ENCODE measurements around the gene GFRA1. TPM values are rescaled to one million over a fixed set of nuclear protein-coding genes. Genes with fewer than 3 reads are reported as not detected.

Gene GFRA1
- polyA plus RNA-seq, 1 of the 3 experiments (the other 2 are of a cell fraction) = 1.6 TPM

DNA sequence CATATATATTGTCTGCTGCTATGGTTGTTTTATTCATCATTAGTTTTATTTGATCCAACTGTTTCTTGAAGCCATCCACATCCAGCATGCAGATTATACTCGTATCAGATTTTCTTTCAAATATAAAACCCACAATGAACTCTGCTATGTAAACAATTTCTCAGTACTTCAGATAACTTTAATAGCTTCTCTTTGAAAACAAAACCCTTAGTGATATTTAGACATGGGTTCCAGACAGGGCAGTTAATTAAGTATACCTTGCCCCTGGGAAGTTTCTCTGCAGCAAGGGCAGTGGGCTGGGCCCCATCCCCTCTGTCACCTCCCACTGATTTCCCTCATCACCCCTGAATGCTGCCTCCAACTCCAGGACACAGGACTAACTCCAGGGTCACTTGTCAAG is 104.3 kb downstream of the GFRA1 start:
- no peak overlapping the region for H3K4me3 ChIP-seq (ENCODE audit: low read depth in 2 of 2, low read length in 1 of 2)
- 28% methylated on average over 1 of the region's 1 CpG for WGBS (ENCODE audit: low lambda C conversion rate)
- TF ChIP-seq FOSL2 (IDR thresholded peaks at IDR 0.05; ENCODE audit: borderline replicate concordance, low read depth) (no peak), GABPA (IDR thresholded peaks at IDR 0.05; ENCODE audit: low read depth) (no peak), TAF1 (IDR thresholded peaks at IDR 0.05; ENCODE audit: borderline replicate concordance, low read depth, low read length) (no peak), MXI1 (IDR thresholded peaks at IDR 0.05; ENCODE audit: low read depth, low read length) (no peak), GATA2 (CRISPR knock-in tag; IDR thresholded peaks at IDR 0.05) (no peak)
- TF ChIP-seq, protein P1, sequence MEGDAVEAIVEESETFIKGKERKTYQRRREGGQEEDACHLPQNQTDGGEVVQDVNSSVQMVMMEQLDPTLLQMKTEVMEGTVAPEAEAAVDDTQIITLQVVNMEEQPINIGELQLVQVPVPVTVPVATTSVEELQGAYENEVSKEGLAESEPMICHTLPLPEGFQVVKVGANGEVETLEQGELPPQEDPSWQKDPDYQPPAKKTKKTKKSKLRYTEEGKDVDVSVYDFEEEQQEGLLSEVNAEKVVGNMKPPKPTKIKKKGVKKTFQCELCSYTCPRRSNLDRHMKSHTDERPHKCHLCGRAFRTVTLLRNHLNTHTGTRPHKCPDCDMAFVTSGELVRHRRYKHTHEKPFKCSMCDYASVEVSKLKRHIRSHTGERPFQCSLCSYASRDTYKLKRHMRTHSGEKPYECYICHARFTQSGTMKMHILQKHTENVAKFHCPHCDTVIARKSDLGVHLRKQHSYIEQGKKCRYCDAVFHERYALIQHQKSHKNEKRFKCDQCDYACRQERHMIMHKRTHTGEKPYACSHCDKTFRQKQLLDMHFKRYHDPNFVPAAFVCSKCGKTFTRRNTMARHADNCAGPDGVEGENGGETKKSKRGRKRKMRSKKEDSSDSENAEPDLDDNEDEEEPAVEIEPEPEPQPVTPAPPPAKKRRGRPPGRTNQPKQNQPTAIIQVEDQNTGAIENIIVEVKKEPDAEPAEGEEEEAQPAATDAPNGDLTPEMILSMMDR (IDR thresholded peaks at IDR 0.05) = no peak
- TF ChIP-seq, protein P2, sequence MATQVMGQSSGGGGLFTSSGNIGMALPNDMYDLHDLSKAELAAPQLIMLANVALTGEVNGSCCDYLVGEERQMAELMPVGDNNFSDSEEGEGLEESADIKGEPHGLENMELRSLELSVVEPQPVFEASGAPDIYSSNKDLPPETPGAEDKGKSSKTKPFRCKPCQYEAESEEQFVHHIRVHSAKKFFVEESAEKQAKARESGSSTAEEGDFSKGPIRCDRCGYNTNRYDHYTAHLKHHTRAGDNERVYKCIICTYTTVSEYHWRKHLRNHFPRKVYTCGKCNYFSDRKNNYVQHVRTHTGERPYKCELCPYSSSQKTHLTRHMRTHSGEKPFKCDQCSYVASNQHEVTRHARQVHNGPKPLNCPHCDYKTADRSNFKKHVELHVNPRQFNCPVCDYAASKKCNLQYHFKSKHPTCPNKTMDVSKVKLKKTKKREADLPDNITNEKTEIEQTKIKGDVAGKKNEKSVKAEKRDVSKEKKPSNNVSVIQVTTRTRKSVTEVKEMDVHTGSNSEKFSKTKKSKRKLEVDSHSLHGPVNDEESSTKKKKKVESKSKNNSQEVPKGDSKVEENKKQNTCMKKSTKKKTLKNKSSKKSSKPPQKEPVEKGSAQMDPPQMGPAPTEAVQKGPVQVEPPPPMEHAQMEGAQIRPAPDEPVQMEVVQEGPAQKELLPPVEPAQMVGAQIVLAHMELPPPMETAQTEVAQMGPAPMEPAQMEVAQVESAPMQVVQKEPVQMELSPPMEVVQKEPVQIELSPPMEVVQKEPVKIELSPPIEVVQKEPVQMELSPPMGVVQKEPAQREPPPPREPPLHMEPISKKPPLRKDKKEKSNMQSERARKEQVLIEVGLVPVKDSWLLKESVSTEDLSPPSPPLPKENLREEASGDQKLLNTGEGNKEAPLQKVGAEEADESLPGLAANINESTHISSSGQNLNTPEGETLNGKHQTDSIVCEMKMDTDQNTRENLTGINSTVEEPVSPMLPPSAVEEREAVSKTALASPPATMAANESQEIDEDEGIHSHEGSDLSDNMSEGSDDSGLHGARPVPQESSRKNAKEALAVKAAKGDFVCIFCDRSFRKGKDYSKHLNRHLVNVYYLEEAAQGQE (IDR thresholded peaks at IDR 0.05; ENCODE audit: low read depth, low read length) = no peak
- TF ChIP-seq, protein P3, sequence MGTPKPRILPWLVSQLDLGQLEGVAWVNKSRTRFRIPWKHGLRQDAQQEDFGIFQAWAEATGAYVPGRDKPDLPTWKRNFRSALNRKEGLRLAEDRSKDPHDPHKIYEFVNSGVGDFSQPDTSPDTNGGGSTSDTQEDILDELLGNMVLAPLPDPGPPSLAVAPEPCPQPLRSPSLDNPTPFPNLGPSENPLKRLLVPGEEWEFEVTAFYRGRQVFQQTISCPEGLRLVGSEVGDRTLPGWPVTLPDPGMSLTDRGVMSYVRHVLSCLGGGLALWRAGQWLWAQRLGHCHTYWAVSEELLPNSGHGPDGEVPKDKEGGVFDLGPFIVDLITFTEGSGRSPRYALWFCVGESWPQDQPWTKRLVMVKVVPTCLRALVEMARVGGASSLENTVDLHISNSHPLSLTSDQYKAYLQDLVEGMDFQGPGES (IDR thresholded peaks at IDR 0.05; ENCODE audit: low read depth, low read length) = no peak
- H3K27ac ChIP-seq (ENCODE audit: low read depth in 2 of 2, low read length in 1 of 2) = no peak overlapping the region
- H4K20me1 ChIP-seq (ENCODE audit: insufficient read depth) = no peaks in the 10 kb centered on the region
- no peaks in the 10 kb centered on the region for H3K27me3 ChIP-seq (ENCODE audit: insufficient read depth)
- no peaks in the 10 kb centered on the region for H3F3A ChIP-seq (replicated peaks; ENCODE audit: insufficient read depth)
- DNase-seq = no peak
- no peaks in the 10 kb centered on the region for H3K79me2 ChIP-seq (ENCODE audit: insufficient read depth)
- no peak overlapping the region for H3K4me2 ChIP-seq
- no peaks in the 10 kb centered on the region; a peak in 1 of 4 replicates for H3K4me1 ChIP-seq (ENCODE audit: control insufficient read depth in 1 of 2, insufficient read depth in 2 of 2, low read depth in 1 of 2, low read length in 1 of 2)
- H3K9me2 ChIP-seq = no peaks in the 10 kb centered on the region
- no peak overlapping the region for H2AFZ ChIP-seq (ENCODE audit: low read depth)
- no peaks in the 10 kb centered on the region for H3K36me3 ChIP-seq (replicated peaks in 1 of 2; ENCODE audit: control insufficient read depth in 1 of 2, insufficient read depth in 2 of 2, low read length in 1 of 2)
- ChIA-PET POLR2A (no interaction called here), CTCF (interaction anchor here (0.9 kb wide), 1 partner anchor 84 kb away, joined by 3 read pairs; no protein-coding TSS in a partner anchor)
- no peak overlapping the region for H3K9ac ChIP-seq
- no peaks in the 10 kb centered on the region for H3K9me3 ChIP-seq

DNA sequence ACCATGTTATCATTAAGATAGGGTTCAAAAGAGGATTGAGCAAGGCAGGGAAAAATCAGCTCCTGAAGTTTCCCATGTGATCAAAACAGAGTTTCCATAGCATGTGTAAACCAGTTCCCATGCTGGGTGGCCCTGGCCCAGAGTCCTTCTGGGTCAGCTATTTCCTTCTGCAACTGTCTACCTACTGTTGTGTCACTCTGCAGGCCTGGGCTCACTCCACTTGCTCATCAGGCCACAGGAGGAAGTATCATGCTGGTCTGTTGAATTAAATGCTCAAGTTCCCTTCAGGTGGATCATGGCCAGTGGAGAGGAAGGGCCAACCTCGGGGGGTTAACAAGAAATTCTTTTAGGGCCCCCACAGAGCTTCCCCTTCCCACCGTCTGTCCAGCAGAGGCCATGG is 104.7 kb downstream of the GFRA1 start:
- Histone ChIP-seq H3F3A (replicated peaks; ENCODE audit: insufficient read depth) (no peaks in the 10 kb centered on the region), H3K79me2 (ENCODE audit: insufficient read depth) (no peaks in the 10 kb centered on the region), H3K27me3 (ENCODE audit: insufficient read depth) (no peaks in the 10 kb centered on the region), H3K4me2 (no peak overlapping the region), H2AFZ (ENCODE audit: low read depth) (no peak overlapping the region), H3K9ac (no peak overlapping the region), H3K4me1 (ENCODE audit: control insufficient read depth in 1 of 2, insufficient read depth in 2 of 2, low read depth in 1 of 2, low read length in 1 of 2) (no peaks in the 10 kb centered on the region; a peak in 1 of 4 replicates), H3K36me3 (replicated peaks in 1 of 2; ENCODE audit: control insufficient read depth in 1 of 2, insufficient read depth in 2 of 2, low read length in 1 of 2) (no peaks in the 10 kb centered on the region), H3K9me2 (no peaks in the 10 kb centered on the region), H4K20me1 (ENCODE audit: insufficient read depth) (no peaks in the 10 kb centered on the region), H3K4me3 (ENCODE audit: low read depth in 2 of 2, low read length in 1 of 2) (no peak overlapping the region), H3K9me3 (no peaks in the 10 kb centered on the region), H3K27ac (ENCODE audit: low read depth in 2 of 2, low read length in 1 of 2) (no peak overlapping the region)
- DNase-seq = no peak
- CTCF ChIA-PET = interaction anchor here (0.9 kb wide), 1 partner anchor 84 kb away, joined by 3 read pairs; no protein-coding TSS in a partner anchor
- POLR2A ChIA-PET = no interaction called here
- 5% methylated on average over 2 of the region's 2 CpGs for WGBS (ENCODE audit: low lambda C conversion rate)
- TF ChIP-seq, protein P4, sequence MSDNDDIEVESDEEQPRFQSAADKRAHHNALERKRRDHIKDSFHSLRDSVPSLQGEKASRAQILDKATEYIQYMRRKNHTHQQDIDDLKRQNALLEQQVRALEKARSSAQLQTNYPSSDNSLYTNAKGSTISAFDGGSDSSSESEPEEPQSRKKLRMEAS (IDR thresholded peaks at IDR 0.05; ENCODE audit: low read depth) = no peak
- TF ChIP-seq, protein P2 (IDR thresholded peaks at IDR 0.05; ENCODE audit: low read depth, low read length) = no peak
- TF ChIP-seq MEF2A (IDR thresholded peaks at IDR 0.05; ENCODE audit: borderline replicate concordance, low read depth) (no peak), CHD2 (IDR thresholded peaks at IDR 0.05; ENCODE audit: low read length, partially characterized antibody) (no peak), RAD21 (IDR thresholded peaks at IDR 0.05; ENCODE audit: low read length) (no peak), EZH2phosphoT487 (IDR thresholded peaks at IDR 0.05; ENCODE audit: borderline replicate concordance, low read depth) (no peak), GATA2 (CRISPR knock-in tag; IDR thresholded peaks at IDR 0.05) (no peak), FOXJ3 (CRISPR knock-in tag; IDR thresholded peaks at IDR 0.05) (no peak)
- TF ChIP-seq, protein P5, sequence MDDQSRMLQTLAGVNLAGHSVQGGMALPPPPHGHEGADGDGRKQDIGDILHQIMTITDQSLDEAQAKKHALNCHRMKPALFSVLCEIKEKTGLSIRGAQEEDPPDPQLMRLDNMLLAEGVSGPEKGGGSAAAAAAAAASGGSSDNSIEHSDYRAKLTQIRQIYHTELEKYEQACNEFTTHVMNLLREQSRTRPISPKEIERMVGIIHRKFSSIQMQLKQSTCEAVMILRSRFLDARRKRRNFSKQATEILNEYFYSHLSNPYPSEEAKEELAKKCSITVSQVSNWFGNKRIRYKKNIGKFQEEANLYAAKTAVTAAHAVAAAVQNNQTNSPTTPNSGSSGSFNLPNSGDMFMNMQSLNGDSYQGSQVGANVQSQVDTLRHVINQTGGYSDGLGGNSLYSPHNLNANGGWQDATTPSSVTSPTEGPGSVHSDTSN (IDR thresholded peaks at IDR 0.05) = no peak

All from SK-N-SH (cell line).